ENCODE measurements around the gene LAMTOR2.

Gene LAMTOR2

GRCh38 chr1:156073110-156073687 is 18.6 kb downstream of the LAMTOR2 start:
- H4K20me1 ChIP-seq (ENCODE audit: insufficient read depth) = no peaks in the 10 kb centered on the region
- H3K27me3 ChIP-seq (ENCODE audit: insufficient read depth, low read depth) = no peaks in the 10 kb centered on the region

DNA sequence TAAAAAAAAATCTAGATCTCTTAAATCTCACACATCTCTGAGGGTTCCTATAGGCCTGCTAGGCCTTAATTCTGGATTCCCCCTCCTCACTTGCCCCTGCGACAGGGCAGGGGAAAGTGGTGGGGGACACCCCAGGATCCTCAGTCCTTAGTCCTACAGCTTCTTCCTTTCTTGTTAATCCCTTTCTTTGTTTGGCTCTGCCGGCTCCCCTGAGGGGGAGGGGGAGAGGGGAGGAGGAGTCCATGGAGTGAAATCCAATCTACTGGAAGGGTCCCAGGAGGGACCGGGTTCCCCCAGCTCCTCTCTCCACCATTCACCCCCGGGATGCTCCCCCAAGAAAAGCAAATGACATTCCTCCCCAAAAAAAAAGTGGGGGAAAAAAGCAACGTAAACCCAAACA is 19.2 kb downstream of the LAMTOR2 start:
- TF ChIP-seq CTCF (conservative IDR thresholded peaks at IDR 0.05; ENCODE audit: low read depth, low read length) = no peak
- H3K9ac ChIP-seq = no peak overlapping the region
- no peaks in the 10 kb centered on the region for H3K79me2 ChIP-seq (ENCODE audit: insufficient read depth, low read depth)
- H4K20me1 ChIP-seq (ENCODE audit: insufficient read depth) = no peaks in the 10 kb centered on the region
- no peaks in the 10 kb centered on the region for H3K4me1 ChIP-seq (ENCODE audit: low read depth, poor library complexity, severe bottlenecking)
- H3K36me3 ChIP-seq (ENCODE audit: insufficient read depth) = no peaks in the 10 kb centered on the region
- H3K27me3 ChIP-seq (ENCODE audit: insufficient read depth, low read depth) = no peaks in the 10 kb centered on the region
- H3K4me2 ChIP-seq = no peak overlapping the region
- H3K27ac ChIP-seq = no peak overlapping the region
- H2AFZ ChIP-seq (ENCODE audit: low read depth) = no peak overlapping the region
- H3K4me3 ChIP-seq (IDR thresholded peaks at IDR 0.05; ENCODE audit: insufficient read depth, low read depth, low read length) = no peak overlapping the region

More at GRCh38 chr1:156073110-156073687, 18.6 kb downstream of the LAMTOR2 start:
- Histone ChIP-seq H3K4me2 (no peak overlapping the region), H3K4me3 (IDR thresholded peaks at IDR 0.05; ENCODE audit: insufficient read depth, low read depth, low read length) (no peak overlapping the region), H3K9ac (no peak overlapping the region), H3K27ac (no peak overlapping the region), H3K79me2 (ENCODE audit: insufficient read depth, low read depth) (no peaks in the 10 kb centered on the region), H3K4me1 (ENCODE audit: low read depth, poor library complexity, severe bottlenecking) (no peaks in the 10 kb centered on the region), H2AFZ (ENCODE audit: low read depth) (no peak overlapping the region), H3K36me3 (ENCODE audit: insufficient read depth) (no peaks in the 10 kb centered on the region)
- TF ChIP-seq CTCF (conservative IDR thresholded peaks at IDR 0.05; ENCODE audit: low read depth, low read length) = no peak

- Histone ChIP-seq H3K9ac (no peak overlapping the region), H3K27me3 (ENCODE audit: insufficient read depth, low read depth) (no peaks in the 10 kb centered on the region), H2AFZ (ENCODE audit: low read depth) (no peak overlapping the region), H3K79me2 (ENCODE audit: insufficient read depth, low read depth) (no peaks in the 10 kb centered on the region), H3K4me1 (ENCODE audit: low read depth, poor library complexity, severe bottlenecking) (no peaks in the 10 kb centered on the region), H3K4me3 (IDR thresholded peaks at IDR 0.05; ENCODE audit: insufficient read depth, low read depth, low read length) (no peak overlapping the region), H4K20me1 (ENCODE audit: insufficient read depth) (no peaks in the 10 kb centered on the region), H3K36me3 (ENCODE audit: insufficient read depth) (no peaks in the 10 kb centered on the region), H3K27ac (no peak overlapping the region), H3K4me2 (no peak overlapping the region)
- TF ChIP-seq CTCF (conservative IDR thresholded peaks at IDR 0.05; ENCODE audit: low read depth, low read length) = no peak
Measured at GRCh38 chr1:156074661-156075060, 20.1 kb downstream of the LAMTOR2 start.

DNA sequence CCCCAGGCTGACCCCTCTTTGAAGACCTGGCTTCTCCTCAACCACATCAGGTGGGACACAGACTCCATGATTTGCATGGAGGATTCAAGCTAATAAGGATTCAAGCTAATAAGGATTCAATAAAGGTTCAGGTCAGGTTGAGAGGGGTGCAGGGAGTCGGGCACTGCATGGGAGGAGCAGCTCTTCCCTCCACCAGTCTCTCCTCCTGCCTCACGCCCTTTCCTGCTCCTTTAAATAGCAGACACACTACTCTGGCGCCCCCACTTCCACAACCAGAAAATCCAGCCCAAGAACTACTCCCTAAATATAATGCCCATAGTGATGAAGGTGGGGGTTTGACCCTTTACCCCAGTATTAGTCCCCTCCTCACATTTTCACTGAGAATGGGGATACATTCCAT is 20.6 kb downstream of the LAMTOR2 start:
- H3K36me3 ChIP-seq (ENCODE audit: insufficient read depth) = no peaks in the 10 kb centered on the region
- no peaks in the 10 kb centered on the region for H4K20me1 ChIP-seq (ENCODE audit: insufficient read depth)
- H3K9ac ChIP-seq = no peak overlapping the region
- no peak overlapping the region for H3K27ac ChIP-seq
- H3K79me2 ChIP-seq (ENCODE audit: insufficient read depth, low read depth) = no peaks in the 10 kb centered on the region
- H3K4me2 ChIP-seq = no peak overlapping the region
- no peak overlapping the region for H3K4me3 ChIP-seq (IDR thresholded peaks at IDR 0.05; ENCODE audit: insufficient read depth, low read depth, low read length)
- TF ChIP-seq CTCF (conservative IDR thresholded peaks at IDR 0.05; ENCODE audit: low read depth, low read length) = no peak
- H3K4me1 ChIP-seq (ENCODE audit: low read depth, poor library complexity, severe bottlenecking) = no peaks in the 10 kb centered on the region
- no peak overlapping the region for H2AFZ ChIP-seq (ENCODE audit: low read depth)
- no peaks in the 10 kb centered on the region for H3K27me3 ChIP-seq (ENCODE audit: insufficient read depth, low read depth)
